Left lung (tissue), 10 donors: Measurements from ENCODE around the gene NHEJ1. TPM values are rescaled to one million over a fixed set of nuclear protein-coding genes. Genes with fewer than 3 reads are reported as not detected.

ENCODE experiments used
- ATAC-seq: fragments of 200-7000 bp; cut with Tn5 transposase; one replicate; pipeline ENCODE4 v1.9.1; 2020; ENCODE audit warnings: moderate library complexity
- DNase-seq, 4 donors: peaks; one replicate each; pipeline ENCODE4 v3.0.0-alpha.2; 2013 to 2020
- H3K27ac ChIP-seq, 2 donors: fragments of 200-600 bp; sonication (generic) in 1 of 2; one replicate each; pipeline versions ENCODE4 v1.5.0 to v1.8.0; 2020 to 2021
- H3K27me3 ChIP-seq, 2 donors: fragments of 200-600 bp; sonication (generic) in 1 of 2; one replicate each; pipeline versions ENCODE4 v1.5.0 to v1.8.0; 2020 to 2021
- H3K36me3 ChIP-seq, 2 donors: fragments of 200-600 bp; sonication (generic) in 1 of 2; one replicate each; pipeline versions ENCODE4 v1.5.0 to v1.8.0; 2020 to 2021
- H3K4me1 ChIP-seq, 2 donors: fragments of 200-600 bp; one replicate each; pipeline ENCODE4 v1.8.0; 2021
- H3K4me3 ChIP-seq, 2 donors: fragments of 200-600 bp; sonication (generic) in 1 of 2; one replicate each; pipeline versions ENCODE4 v1.5.0 to v1.8.0; 2020 to 2021; ENCODE audit warnings: mild to moderate bottlenecking in 1 of 2
- H3K9me3 ChIP-seq, 2 donors: fragments of 200-600 bp; sonication (generic) in 1 of 2; one replicate each; pipeline versions ENCODE4 v1.5.0 to v1.8.0; 2020 to 2021
- intact Hi-C, 2 donors: fragments of 100-400 bp; cut with DNase I; formaldehyde crosslinking; loops; one replicate each; pipeline versions ENCODE4 v1.11.2 to v1.14.2; 2022
- polyA plus RNA-seq, 6 donors: library from polyadenylated mRNA; unstranded; fragments of 120-200 nt; gene quantifications; one replicate each; pipeline ENCODE4 v1.2.1, GENCODE V29; 2013; ENCODE audit not compliant: insufficient read length in 6 of 6
- total RNA-seq, 2 donors: library from RNA; stranded (reverse); fragmentation: NEBNext Ultra II Directional; extraction: Animal tissue kit (Norgen Biotek cat#: 25700); gene quantifications; one replicate each; pipeline ENCODE4 v1.2.1, GENCODE V29; 2021
- TF ChIP-seq, protein P1 (sequence below), 2 donors: fragments of 200-600 bp; sonication (generic) in 1 of 2; IDR thresholded peaks; one replicate each; pipeline versions ENCODE4 v1.5.0 to v1.8.0; 2021; ENCODE audit warnings: antibody characterized with exemption in 2 of 2
- donor health status: DM: no; HTN: yes; CAD: no.
- donor health status: DM: no; HTN: no; CAD: no.

Gene NHEJ1
- total and polyA plus RNA-seq, 8 donors: 14.0 to 20.9 (median 18.2) TPM

DNA sequence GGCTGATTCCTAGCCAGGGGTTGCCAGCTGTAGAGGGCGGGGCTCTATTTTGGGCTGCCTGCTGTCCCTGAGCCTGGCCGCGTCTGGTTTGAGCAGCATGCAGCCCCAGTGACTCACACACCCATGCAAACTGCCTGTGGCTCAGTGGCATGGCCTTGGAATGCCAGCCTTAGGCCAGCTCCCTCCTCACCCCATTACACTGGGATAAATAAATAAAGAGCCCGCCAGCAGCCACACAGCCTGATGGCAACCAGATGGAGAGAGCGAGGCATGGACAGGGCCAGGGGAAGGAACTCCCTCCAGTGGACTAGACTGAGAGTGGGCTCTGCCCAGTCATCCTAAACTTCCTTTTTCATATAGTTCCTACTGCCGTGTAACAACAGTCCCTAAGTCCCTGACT, 18.3 kb downstream of the NHEJ1 start:
- no peak overlapping the region for H3K4me3 ChIP-seq
- H3K27ac ChIP-seq: no peak overlapping the region
- H3K4me1 ChIP-seq: no peaks in the 10 kb centered on the region
- H3K36me3 ChIP-seq: peaks cover 0 to 73% of the 10 kb centered on the region in 2 donors
- ATAC-seq (peak; percentile 42), DNase-seq (no peak)
- H3K27me3 ChIP-seq: no peaks in the 10 kb centered on the region
- H3K9me3 ChIP-seq: no peaks in the 10 kb centered on the region
- TF ChIP-seq, protein P1, sequence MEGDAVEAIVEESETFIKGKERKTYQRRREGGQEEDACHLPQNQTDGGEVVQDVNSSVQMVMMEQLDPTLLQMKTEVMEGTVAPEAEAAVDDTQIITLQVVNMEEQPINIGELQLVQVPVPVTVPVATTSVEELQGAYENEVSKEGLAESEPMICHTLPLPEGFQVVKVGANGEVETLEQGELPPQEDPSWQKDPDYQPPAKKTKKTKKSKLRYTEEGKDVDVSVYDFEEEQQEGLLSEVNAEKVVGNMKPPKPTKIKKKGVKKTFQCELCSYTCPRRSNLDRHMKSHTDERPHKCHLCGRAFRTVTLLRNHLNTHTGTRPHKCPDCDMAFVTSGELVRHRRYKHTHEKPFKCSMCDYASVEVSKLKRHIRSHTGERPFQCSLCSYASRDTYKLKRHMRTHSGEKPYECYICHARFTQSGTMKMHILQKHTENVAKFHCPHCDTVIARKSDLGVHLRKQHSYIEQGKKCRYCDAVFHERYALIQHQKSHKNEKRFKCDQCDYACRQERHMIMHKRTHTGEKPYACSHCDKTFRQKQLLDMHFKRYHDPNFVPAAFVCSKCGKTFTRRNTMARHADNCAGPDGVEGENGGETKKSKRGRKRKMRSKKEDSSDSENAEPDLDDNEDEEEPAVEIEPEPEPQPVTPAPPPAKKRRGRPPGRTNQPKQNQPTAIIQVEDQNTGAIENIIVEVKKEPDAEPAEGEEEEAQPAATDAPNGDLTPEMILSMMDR (IDR thresholded peaks at IDR 0.05): no peak
- intact Hi-C loops: no loop called here

DNA sequence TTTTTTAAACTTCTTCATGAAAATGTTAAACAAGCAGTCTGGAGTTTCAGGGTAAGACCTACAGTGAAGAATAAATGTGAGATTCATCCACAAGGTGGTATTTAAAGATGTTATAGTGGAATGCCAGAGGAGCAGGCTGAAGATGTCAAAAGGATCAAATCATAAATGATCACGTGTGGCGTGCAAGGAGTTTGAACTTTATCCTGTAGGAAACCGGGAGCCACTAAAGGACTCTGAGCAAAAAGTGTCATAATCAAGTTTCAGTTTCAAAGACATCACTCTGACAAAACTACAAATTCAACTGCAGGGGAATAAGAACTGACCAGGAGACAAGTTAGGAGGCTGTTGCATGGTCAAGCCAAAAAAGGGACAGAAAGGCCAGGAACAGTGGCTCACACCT, 19.9 kb downstream of the NHEJ1 start:
- TF ChIP-seq, protein P1 (IDR thresholded peaks at IDR 0.05): no peak
- ATAC-seq (no peak), DNase-seq (no peak)
- no peaks in the 10 kb centered on the region for H3K4me1 ChIP-seq
- no peaks in the 10 kb centered on the region for H3K9me3 ChIP-seq
- H3K36me3 ChIP-seq: peaks cover 0 to 57% of the 10 kb centered on the region in 2 donors
- H3K27me3 ChIP-seq: no peaks in the 10 kb centered on the region
- no peak overlapping the region for H3K4me3 ChIP-seq
- H3K27ac ChIP-seq: no peak overlapping the region
- intact Hi-C loops: no loop called here

DNA sequence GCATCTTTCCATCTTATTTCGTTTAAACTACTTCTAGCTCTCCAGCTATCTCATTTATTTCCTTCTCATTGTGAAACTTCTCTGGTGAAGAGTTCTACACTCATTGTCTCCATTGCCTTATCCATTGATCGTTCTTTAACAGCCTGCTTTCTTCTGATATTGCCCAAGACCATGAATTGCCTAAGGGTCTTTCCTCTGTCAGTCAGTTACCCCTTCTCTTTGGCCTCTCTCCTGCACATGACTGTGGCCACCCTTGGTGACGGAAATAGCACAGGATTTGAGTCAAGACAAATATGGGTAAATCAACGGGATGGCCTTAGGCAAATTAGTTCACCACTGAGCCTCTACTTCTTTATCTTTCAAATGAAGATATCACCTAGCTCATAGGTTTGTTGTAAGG, 26.6 kb downstream of the NHEJ1 start:
- no peaks in the 10 kb centered on the region for H3K27me3 ChIP-seq
- H3K36me3 ChIP-seq: peaks cover 0 to 3% of the 10 kb centered on the region in 2 donors
- DNase-seq: no peak
- H3K27ac ChIP-seq: no peak overlapping the region
- H3K4me1 ChIP-seq: no peaks in the 10 kb centered on the region
- TF ChIP-seq, protein P1 (IDR thresholded peaks at IDR 0.05): no peak
- intact Hi-C loops: no loop called here
- ATAC-seq: no peak
- H3K4me3 ChIP-seq: no peak overlapping the region
- no peaks in the 10 kb centered on the region for H3K9me3 ChIP-seq

DNA sequence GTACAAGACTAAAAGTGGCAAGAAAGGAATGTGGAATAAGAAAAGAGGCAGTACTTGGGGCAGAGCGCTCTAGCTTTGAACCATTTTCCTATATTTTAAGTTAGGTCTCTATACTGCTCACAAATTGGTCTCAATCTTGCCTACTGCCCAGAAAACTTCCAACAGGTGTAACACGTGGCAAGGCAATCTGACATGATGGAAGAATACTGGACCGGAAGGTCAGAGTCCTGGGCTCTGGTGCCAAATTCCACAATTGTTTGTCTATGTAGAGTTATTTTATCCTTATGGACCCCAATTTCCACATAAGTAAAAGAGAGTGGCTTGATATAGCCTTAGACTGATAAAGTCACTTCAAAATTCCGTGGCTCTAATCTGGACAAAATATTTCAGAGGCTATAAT, 28.9 kb downstream of the NHEJ1 start:
- intact Hi-C loops: no loop called here
- TF ChIP-seq, protein P1 (IDR thresholded peaks at IDR 0.05): no peak
- no peaks in the 10 kb centered on the region for H3K9me3 ChIP-seq
- no peaks in the 10 kb centered on the region for H3K4me1 ChIP-seq
- H3K27ac ChIP-seq: no peak overlapping the region
- no peak for DNase-seq
- no peak overlapping the region for H3K4me3 ChIP-seq
- no peaks in the 10 kb centered on the region for H3K27me3 ChIP-seq
- no peaks in the 10 kb centered on the region for H3K36me3 ChIP-seq
- no peak for ATAC-seq

DNA sequence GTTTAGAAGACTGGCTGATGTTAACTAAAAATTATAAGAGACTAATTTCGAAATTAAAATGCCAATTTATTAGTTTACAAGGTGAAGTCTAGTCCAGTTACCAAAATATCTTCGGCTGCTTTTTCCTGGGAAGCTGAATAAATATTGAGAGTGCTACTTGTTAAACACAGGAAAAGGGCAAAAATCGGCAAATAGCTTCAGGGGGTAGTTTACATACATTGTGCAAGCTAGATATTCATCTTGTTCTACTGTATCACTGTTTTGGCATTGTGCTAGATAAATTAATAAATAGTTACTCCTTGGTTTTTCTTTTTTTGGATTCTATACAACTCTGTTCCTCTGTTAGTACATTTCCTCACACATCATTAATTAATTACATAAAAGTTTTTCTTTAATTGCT, 29.3 kb downstream of the NHEJ1 start:
- Histone ChIP-seq H3K27me3 (no peaks in the 10 kb centered on the region), H3K4me1 (no peaks in the 10 kb centered on the region), H3K4me3 (no peak overlapping the region), H3K27ac (no peak overlapping the region), H3K9me3 (no peaks in the 10 kb centered on the region), H3K36me3 (no peaks in the 10 kb centered on the region)
- DNase-seq (no peak), ATAC-seq (no peak)
- intact Hi-C loops: no loop called here
- TF ChIP-seq, protein P1 (IDR thresholded peaks at IDR 0.05): no peak
